Testis (tissue), 2 donors: Measurements from ENCODE around the gene P2RY8.

Source experiments
- POLR2A ChIP-seq: fragments of 450-650 bp; IDR thresholded peaks from one replicate; pipeline ENCODE4 v1.6.1; 2017; ENCODE audit warnings: antibody characterized with exemption, mild to moderate bottlenecking, moderate library complexity
- TF ChIP-seq, protein P1 (sequence below), 3 experiments: fragments of 450-650 bp in 2 of 3; fragments of 200-600 bp in 1 of 3; sonication (generic) in 1 of 3; IDR thresholded peaks; one replicate each; pipeline ENCODE4 v1.5.1; 2016 to 2019; ENCODE audit warnings: antibody characterized with exemption in 3 of 3, mild to moderate bottlenecking in 2 of 3, moderate library complexity in 1 of 3

DNA sequence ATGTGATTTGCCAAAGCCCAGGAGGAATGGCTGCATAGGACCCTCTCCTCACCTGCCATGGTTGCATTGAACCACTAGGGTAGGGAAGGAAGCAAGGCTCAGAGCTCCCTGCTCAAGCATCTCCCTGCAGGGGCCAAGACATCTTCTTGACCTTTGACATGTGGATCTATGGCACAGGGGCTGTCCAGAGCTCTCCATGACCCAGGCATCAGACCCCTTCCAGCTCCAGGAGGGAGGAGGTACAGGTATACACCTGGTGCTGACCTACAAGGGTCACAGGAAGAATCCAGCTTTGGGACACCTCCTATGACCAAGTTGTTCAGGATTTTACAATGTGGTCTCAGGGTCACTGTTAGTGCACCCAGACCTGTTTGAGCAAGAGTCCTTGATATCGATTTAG is 61.1 kb downstream of the P2RY8 start:
- TF ChIP-seq, protein P1, sequence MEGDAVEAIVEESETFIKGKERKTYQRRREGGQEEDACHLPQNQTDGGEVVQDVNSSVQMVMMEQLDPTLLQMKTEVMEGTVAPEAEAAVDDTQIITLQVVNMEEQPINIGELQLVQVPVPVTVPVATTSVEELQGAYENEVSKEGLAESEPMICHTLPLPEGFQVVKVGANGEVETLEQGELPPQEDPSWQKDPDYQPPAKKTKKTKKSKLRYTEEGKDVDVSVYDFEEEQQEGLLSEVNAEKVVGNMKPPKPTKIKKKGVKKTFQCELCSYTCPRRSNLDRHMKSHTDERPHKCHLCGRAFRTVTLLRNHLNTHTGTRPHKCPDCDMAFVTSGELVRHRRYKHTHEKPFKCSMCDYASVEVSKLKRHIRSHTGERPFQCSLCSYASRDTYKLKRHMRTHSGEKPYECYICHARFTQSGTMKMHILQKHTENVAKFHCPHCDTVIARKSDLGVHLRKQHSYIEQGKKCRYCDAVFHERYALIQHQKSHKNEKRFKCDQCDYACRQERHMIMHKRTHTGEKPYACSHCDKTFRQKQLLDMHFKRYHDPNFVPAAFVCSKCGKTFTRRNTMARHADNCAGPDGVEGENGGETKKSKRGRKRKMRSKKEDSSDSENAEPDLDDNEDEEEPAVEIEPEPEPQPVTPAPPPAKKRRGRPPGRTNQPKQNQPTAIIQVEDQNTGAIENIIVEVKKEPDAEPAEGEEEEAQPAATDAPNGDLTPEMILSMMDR (IDR thresholded peaks at IDR 0.05): no peak
- no peak for TF ChIP-seq POLR2A
